Stomach (tissue), 4 donors: ENCODE data around the gene TMEM178A.

Experiments
- CTCF ChIP-seq, 7 experiments: fragments of 450-650 bp in 4 of 7; fragments of 200-600 bp in 3 of 7; sonication (generic) in 3 of 7; IDR thresholded peaks; one replicate each; pipeline ENCODE4 v1.5.1; 2016 to 2019; ENCODE audit warnings: antibody characterized with exemption in 7 of 7, control low read depth in 2 of 7, mild to moderate bottlenecking in 1 of 7
- EP300 ChIP-seq: sonication (generic); formaldehyde crosslinking; IDR thresholded peaks from one replicate; pipeline ENCODE4 v1.6.1; 2017; ENCODE audit warnings: antibody characterized with exemption
- POLR2A ChIP-seq, 4 donors: fragments of 450-650 bp; IDR thresholded peaks; one replicate each; pipeline ENCODE4 v1.6.1; 2016; ENCODE audit warnings: antibody characterized with exemption in 4 of 4, control low read depth in 2 of 4, mild to moderate bottlenecking in 1 of 4, moderate library complexity in 1 of 4
- POLR2AphosphoS5 ChIP-seq, 3 donors: sonication (generic); formaldehyde crosslinking; IDR thresholded peaks; one replicate each; pipeline ENCODE4 v1.6.1; 2016; ENCODE audit warnings: antibody characterized with exemption in 3 of 3

- no peak for TF ChIP-seq CTCF (IDR thresholded peaks at IDR 0.05)
- TF ChIP-seq POLR2A (IDR thresholded peaks at IDR 0.05) = no peak
- no peak for TF ChIP-seq POLR2AphosphoS5 (IDR thresholded peaks at IDR 0.05)
- no peak for TF ChIP-seq EP300
Observed at GRCh38 chr2:39706312-39706711, 40.6 kb downstream of the TMEM178A start.
